CD4-positive, alpha-beta T cell treated with Interferon alpha-2 for 1 hour (primary cell): ENCODE measurements around the gene GRID1.

Experiments used
- DNase-seq, 2 donors: peaks; one replicate each; pipeline ENCODE4 v3.0.0-alpha.2; 2020 to 2022

Gene GRID1

DNA sequence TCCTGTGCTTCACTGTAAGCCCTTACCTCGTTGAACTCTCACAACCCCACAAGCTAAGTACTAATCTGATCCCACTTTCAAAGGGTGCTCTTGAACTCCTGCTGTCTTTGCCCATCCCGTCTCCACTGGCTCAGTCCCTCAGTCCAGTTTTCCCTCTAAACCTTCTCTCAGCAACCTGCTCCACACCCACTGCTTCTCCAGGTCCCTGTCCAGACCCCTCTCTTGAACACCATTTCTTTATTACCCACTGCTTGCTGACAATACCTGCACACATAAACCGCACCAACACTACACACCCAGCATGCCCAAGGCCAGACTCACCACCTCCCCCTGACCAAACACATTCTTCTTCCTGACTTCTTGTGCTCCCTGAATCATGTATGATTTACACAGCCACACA, 343.3 kb downstream of the GRID1 start:
- DNase-seq: no peak

DNA sequence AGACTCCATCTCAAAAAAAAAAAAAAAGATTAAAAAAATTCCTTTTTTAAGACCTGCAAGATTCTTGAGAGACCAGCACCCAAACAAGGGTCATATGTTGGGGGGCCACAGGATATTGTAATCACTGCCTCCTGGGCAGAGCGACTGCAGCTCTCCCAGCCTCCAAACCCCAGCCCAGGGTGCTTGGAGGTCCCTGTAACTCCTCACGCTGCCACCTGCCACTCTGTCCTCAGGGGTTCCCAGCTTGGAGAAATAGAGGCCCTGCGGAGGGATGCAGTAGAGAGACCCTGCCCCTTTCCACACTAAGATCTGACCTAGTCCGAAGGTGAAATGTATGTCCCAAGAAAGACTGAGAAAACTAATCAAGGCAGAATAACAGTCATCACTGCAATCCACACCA, 343.7 kb downstream of the GRID1 start:
- no peak for DNase-seq

DNA sequence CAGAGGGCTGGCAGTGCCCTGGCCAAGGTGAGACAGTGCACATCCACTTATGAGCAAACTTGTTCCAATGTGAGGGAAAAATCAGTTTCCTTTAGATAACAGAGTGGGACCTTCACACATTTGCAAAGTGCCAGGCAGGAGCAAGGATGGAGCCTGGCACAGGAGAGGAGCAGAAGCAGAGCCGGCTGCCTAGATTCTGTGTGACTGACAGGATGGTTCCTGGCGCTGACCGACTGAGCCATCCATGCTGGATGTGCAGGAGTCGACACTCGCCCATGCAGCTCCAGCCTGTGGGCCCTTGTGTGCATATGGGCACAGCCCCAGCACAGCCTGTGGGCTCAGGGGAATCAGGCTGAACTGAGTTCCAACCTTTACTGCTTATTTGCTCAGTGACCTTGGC, 346.5 kb downstream of the GRID1 start:
- DNase-seq: no peak

DNA sequence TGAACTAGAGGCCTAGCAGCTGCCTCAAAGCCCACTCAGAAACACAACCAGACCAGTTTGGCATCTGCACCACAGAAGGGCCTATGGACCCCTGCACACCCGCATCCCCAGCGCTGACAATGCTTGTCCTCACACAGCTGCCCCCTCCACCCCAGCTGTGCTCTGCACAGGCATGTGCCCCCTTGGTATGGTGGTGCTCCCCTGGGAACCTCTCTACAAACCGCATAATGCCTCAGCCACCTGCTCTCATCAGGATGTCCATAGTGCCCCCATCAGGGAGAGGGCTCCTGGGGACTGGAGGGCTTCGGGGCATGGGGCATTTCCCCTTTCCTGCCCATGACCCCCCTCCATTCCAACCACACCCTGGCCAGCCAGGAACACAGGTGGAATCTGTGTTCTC, 347.5 kb downstream of the GRID1 start:
- no peak for DNase-seq

DNA sequence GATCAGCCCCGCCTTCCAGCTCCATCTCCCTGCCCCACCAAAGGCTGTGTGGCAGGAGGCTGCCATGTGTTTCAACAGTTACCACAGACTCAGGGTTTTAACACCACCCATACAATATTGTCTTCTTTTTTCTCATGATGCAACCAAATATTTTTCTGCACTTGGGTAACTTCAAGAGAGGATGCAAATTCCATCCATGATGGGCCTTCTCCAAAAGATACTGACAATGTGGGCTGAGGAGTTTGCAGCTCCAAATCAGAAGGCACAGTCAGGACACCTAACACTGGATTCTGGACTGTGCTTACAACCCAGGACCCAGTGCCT, 347.9 kb downstream of the GRID1 start:
- DNase-seq: no peak

DNA sequence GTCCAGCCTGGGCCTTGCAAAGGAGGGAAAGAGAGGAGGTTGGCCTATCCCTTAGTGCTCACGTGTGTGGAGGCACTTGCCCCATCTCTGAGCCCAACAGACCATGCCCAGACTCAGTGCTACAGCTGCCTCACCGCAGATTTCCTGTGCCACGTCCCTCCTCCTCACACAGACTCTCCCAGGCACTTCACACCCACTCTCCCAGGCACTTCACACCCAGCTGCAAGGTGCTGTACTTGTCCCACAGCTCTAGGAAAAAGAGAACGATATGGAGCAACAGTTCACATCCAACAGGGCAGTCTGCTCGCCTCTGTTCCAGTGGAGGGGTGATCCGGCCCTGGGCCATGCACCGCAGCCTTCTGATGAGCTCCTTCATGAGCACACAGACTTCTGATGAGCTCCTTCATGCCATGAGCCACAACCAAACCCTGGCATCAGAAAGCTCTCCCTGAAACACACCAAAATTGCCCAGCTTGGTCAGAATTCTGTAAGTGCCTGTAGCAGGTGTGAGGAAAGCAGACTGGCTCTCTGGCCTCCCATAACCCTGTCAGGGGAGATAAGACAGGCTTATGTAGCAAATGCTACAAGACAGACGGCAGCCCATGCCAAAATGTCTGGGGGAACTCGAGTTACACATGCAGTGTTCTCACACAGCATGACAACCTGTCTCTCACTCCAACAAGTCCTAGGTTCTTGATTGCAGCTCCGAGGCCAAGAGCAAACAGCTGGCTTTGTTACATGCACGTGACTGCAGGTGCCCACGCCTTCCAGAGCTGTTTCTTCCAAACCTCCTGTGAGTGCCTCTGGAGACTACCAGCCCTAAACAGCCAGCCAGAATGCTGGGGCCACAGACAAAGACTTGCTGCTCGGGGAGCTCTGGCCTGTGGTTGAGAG, 348.5 kb downstream of the GRID1 start:
- DNase-seq: no peak

DNA sequence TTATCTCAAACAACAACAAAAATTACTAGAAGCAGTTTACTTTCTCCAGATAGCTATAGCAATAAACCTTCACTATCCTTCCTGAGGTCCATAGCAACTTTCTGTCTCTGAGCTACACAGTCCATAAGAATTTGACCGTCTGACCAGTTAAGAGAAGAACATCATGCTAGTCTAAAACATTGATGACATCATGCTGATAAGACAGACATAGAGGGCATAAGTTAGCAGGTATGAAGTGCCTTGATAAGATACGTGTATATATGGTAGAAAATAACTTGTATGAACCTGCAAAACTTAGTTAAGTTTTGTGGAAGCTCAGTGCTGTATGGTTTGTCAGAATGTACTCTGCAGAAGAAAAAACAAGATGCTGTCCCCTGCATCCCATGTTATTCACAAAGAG, 353.0 kb downstream of the GRID1 start:
- DNase-seq: no peak

DNA sequence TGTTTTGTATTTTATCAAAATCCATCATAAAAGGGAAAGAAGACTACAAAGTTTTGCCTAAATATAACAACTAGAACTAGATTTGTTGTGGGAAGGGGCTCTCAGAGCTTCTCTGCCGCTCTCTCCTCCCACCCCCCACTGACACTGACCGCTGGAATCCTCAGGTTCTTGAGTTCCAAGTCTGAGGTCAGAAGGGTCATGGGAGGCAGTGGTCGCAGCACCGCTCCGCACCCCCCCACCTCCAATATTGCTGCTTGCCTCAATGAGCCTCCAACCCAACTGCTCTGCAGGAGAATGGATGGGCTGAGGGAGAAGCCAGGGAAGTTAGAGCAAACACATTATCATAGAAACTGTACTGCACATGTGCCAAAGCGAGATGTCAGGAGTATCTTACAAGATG, 359.4 kb downstream of the GRID1 start:
- no peak for DNase-seq

DNA sequence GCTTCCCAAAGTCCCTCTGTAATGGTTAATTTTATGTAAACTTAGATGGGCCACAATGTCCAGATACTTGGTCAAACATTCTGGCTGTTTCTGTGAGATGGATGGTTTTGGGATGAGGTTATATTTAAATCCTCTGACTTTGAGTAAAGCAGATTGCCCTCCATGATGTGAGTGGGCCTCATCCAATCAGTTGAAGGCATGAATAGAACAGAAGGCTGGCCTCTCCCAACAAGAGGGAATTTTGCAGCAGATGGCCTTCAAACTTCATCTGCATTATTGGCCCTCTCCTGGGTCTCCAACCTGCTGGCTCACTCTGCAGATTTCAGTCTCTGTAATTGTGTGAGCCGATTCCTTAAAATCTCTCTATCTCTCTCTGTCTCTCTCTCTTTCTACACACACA, 362.3 kb downstream of the GRID1 start:
- no peak for DNase-seq

DNA sequence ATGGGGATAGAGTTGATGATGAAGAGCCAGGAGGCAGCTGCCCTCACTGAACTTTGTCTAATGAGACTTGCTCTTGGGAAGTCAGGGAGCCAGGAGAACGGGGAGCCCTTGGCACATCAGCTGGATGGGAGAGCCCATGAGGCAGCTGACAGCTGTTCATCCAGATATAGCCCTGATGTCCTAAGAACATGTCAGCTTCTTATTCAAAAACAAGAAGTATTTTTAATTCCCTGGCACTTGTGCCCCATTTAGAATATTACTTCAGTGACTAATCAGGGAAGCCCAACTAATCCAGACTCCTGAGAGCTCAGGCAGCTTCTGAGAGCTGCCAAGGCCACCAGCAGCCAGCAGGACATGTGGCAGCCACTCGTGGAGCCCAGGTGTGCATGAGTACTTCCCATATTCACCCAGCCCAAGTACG, 363.4 kb downstream of the GRID1 start:
- DNase-seq: no peak

DNA sequence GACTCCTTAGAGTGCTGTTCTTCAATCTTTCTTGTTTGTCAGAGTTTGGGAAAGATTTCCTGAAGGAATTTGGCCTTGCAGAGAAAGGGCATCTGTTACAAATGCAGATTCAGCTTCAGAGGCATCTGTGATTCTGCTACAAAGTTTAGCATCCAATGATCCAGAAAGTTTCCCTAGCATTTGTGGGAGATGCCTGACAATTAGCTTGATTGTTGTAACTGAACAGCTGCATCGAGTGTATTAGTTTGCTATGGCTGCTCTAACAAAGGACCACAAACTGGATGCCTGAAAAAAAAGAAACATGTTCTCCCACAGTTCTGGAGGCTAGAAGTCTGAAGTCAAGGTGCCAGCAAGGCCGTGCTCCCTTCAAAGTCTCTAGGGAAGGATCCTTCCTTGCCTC, 365.1 kb downstream of the GRID1 start:
- no peak for DNase-seq

DNA sequence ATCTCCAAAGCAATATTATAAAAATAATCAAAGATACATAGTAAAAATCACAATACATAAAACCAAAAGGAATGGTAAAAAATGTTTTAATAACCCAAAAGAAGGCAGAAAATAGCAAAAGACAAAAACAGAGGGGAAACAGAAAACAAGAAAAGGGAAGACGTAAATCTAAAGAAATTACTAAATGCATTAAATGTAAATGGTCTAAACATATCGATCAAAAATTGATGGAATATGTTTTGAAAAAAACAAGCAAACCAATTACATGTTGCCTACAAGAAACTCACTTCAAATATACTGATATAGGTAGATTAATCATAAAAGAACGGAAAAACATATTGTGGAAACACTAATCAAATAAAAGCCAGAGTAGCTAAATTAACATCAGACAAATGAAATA, 369.1 kb downstream of the GRID1 start:
- DNase-seq: no peak

DNA sequence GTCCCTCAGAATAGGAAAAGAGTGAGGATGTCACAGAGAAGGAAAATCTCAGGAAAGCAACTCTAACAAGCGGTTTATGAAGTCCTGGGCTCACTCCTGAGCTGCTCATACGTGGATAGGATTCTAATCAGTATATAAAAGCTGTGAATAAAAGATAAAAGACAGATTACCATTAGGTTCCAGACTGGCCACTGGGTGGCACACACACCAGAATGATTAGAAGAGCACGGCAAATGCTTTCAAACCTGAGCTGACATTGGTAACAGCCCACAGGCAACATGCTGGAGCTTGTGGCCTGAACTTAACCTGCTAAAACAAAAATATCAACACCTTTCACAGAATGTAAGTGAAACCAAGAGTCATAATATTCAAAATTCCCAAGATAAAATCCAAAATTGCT, 370.8 kb downstream of the GRID1 start:
- peak in 1 of 2 donors; percentile 16 for DNase-seq

DNA sequence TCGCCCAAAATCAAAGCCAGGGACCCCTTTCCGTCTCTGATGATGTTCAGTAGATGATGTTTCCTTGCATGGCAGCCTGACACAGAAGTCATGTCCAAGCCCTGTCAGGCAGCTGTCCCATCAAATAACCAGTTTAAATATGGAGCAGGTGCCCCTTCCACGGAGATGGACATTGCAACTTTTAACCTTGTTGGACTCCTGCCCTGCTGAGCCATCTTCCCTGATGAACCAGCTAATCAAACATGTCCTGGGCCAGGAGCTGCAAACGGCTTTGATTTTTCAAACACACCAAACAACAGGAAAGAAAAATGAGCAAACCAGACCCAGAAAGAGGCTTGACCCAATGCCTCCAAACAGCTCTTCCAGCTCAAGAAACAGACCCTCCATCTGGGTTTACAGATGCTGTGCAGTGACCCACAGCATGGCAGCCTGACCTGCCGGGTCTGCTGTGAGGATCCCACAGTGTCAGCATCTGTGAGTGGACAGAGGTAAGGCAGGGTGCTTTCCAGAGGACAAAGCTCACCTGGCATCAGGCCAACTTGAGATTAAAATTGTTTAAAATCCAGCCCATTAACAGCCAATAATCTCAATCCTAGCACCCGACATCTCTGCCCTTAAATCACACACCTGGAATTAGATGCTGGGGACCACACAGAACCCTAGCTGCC, 372.6 kb downstream of the GRID1 start:
- DNase-seq: no peak

DNA sequence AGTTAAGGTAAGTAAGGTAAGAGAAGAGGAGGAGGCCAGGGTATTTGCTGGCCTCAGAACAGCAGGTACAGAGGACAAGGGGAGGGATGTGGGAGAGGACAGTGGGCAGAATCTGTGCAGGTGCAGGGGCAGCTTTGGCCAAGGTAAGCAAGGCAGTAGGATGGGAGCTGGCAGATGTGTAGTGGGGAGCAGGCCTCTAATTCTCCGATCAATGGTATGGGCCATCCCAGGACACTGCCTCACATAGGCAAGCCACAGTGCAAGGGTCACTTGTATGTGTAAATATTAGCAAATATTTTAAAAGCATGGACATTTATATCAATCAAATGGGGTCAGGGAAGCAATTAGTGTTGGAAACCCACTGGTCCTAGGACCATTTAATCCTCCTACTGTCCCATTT, 373.5 kb downstream of the GRID1 start:
- no peak for DNase-seq

DNA sequence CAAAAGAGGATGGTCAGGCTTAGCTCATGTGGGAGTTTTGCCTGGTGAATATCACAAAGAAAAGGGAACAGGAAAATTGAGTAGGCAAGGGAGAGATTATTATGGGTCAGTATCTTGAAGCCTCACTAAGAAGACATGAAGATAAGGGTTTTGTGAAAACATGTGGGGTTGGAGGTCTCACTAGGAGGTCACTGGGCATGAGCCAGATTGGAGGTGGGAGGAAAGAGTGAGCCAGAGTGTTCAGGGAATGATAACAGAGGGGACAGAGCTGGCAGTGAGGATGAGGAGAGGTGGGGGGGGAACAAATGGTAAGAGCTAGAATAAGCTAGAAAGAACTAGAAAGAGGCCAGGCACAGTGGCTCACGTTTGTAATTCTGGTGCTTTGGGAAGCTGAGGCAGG, 374.3 kb downstream of the GRID1 start:
- no peak for DNase-seq

DNA sequence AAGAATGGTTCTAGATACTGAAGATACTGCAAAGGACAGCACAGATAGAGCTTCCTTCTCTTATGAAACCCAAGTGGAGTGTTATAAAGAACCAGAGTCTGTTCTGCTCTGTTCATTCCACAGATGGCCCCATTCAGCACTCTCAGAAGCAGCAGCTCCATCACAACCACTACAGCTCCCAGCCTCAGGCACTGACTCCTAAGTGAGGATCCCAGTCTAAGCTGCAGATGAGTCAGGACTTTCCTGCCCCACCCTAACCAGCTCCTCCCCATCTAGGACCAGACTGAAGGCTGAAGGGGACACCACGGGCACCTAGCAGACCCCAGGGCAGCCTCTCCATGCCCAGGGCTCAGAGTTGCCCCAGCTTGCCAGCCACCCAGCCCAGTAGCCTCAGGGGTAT, 379.8 kb downstream of the GRID1 start:
- DNase-seq: no peak

DNA sequence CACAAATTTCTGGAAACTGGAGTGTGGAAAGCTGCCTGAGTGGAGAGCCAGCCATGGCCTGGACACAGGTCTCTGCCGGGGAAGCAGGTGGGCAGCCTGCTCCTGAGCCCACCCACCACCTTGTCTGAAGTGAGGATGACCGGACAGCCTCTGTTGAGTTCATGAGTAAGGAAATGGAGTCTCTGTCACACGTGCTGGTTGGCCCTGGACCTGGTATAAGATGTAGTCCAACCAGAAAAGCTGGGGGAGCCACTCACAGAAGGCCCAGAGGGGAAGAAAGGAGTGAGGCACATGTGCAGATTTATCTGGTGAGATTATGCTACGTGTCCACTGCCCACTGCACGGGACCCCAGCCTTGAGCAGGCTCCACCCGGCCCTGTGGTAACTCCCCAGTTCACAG, 383.5 kb downstream of the GRID1 start:
- no peak for DNase-seq

DNA sequence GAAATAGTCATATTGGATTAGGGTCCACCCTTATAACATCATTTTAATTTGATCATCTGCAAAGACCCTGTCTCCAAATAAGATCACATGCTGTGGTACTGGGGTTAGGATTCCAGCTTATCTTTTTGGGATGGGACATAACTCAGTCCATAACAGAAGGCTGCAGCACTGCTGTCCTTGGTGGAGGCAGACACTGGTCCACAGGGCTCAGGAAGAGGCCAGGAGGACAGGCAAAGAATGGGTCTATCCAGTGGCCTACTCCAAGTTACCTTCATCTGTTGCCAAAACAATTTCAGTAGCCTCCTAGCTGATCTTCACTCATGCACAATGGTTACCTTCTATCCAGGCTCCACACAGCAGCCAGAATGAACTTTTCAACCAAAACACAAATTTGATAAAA, 387.0 kb downstream of the GRID1 start:
- DNase-seq: no peak

DNA sequence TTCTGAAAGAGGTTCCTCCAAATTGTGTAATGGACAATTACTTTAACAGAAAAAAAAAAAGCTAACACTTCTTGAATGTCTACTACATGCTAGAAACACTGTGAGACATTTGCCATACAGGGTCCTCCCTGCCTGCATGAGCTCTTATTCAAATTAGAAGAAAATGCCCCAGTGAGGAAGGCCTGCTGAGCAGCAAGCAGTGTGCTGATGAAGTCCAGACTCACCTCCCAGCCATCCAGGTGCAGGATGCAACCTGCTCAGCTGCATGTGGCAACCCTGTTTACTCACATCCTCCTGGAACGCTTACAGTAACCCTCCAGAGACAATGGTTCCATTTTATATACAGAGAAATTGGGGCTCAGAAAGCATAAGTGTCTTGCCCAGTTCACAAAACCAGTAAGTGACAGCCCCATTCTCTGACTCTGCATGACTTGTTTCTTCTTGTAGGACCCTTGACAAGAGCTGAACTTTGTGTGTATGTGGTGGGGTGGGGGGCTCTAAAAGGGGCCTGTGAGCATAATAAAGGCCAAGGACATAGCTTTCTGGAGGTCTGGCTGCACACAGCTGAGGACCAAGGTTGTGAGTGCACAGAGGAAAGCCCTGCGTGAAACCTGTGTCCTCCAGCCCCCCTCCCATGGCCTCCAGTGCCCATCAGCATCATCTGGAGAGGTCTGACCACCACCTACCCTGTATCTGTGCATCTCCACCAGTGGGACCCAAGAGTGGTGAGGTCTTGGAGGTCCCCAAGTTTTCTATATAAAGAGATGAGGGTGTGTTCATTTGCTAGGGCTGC, 387.8 kb downstream of the GRID1 start:
- DNase-seq: no peak

DNA sequence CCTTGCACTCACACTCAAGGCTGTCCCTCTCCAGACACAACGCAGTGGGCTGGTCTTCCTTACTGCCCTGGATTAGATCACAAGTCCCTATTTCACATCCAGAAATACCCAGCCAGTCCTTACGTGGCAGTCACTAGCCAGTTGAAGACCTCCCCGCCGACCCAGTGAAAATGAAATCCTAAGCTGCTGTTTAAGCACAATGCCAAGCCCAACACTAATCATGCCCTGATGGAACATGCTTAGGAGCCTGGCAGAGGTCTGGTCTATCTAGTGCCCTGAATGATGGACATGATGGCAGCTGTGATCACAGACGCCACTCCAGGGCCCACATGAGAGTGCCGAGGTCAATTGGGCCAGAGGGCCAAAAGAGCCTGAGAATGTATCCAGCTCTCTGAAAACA, 389.0 kb downstream of the GRID1 start:
- DNase-seq: no peak

DNA sequence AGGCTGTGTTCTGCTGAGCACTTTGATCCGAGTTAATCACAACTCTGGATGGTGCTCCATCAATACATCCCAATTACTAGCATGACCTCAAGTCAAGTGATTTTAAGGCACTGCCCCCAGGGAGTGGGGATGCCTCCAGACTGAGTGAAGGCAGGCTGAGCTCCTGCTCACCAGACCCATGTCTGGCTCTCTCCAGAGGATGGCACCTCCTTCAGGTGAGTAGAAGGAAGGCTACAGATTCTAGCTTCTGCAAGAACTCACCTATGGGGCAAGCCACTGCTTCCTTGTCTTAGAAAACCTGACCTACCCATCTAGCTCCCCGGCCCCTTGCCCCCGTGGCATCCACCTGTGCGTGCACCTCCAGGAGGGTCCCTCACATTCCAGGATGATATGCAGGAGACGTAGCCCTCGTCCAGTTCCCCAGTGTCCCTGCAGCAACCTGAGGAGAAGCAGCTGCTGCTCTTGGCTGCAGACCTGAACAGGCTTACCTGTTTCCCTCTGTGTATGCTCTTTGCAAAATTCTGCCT, 390.3 kb downstream of the GRID1 start:
- DNase-seq: no peak

DNA sequence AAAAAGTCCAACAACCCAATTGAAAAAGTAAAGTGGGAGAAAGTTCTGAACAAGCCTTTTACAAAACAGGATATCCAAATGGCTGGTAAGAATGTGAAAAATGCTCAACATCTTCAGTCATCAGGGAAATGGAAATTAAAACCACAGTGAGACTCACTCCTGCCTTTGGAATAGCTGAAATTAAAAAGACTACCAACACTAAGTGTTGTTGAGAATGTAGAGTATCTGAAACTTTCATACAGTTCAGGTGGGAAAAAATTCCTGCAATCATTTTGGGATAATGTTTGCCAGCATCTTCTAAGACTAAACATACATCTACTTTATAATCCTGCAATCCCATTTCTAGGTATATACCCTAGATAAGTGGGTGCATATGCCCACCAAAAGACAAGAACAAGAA, 395.1 kb downstream of the GRID1 start:
- no peak for DNase-seq

DNA sequence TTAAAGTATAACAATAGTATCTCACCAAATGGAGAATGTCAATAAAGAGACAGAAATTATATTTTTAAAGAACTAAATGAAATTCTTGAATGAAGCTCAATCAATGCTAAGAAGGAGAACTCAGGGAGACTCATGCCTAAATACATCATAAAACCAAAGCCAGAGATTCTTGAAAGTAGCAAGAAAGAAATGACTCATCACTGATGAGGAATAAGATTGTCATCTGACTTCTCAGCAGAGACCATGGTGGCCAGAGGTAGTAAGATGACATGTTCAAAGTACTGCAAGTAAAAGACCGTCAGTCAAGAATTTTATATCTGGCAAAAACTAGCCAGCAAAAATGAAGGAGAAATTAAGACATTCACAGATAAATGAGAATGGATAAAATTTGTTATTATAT, 399.0 kb downstream of the GRID1 start:
- no peak for DNase-seq
